PC-3 (cell line): Measurements from ENCODE around the gene IMPACT. TPM values are rescaled to one million over a fixed set of nuclear protein-coding genes. Genes with fewer than 3 reads are reported as not detected.

Experiments
- ATAC-seq: fragments of 200-7000 bp; cut with Tn5 transposase; 2 replicates; pipeline ENCODE4 v1.9.1; 2020; ENCODE audit warnings: mild to moderate bottlenecking, moderate library complexity
- BruUV-seq: library from RNA; stranded (reverse); fragments of 400-500 nt; replicated peaks from 2 replicates; lab custom pipeline; 2021; lab: Mats Ljungman, UMichigan
- CTCF ChIA-PET: fragments of 300-600 bp; sonication (Branson Sonifier 250); formaldehyde crosslinking; loops from one replicate; lab custom pipeline; 2022; ENCODE audit warnings: antibody characterized with exemption; lab: Charles Lee
- POLR2A ChIA-PET: fragments of 300-600 bp; sonication (Branson Sonifier 250); formaldehyde crosslinking; loops from one replicate; lab custom pipeline; 2022; ENCODE audit warnings: antibody characterized with exemption; ENCODE audit not compliant: unreplicated experiment; lab: Charles Lee
- DNase-seq: peaks from one replicate; pipeline ENCODE4 v3.0.0-alpha.2; 2015
- H2AFZ ChIP-seq: fragments of 300-600 bp; sonication (generic); 2 replicates; pipeline ENCODE4 v1.6.0; 2016; ENCODE audit warnings: antibody characterized with exemption, low read length
- H3F3A ChIP-seq: fragments of 300-600 bp; sonication (generic); one replicate; pipeline ENCODE4 v1.6.0; 2017; ENCODE audit warnings: antibody characterized with exemption, low read length, control low read depth, mild to moderate bottlenecking; ENCODE audit not compliant: unreplicated experiment
- H3K27ac ChIP-seq: fragments of 300-600 bp; sonication (generic); 2 replicates; pipeline ENCODE4 v1.5.1; 2016; ENCODE audit warnings: mild to moderate bottlenecking, low read length
- H3K27me3 ChIP-seq: fragments of 300-600 bp; sonication (generic); 2 replicates; pipeline ENCODE4 v1.6.1; 2016; ENCODE audit warnings: low read length, mixed read lengths
- H3K36me3 ChIP-seq: fragments of 300-600 bp; sonication (generic); 2 replicates; pipeline ENCODE4 v1.6.1; 2016; ENCODE audit warnings: low read depth, mixed run types, low read length, mixed read lengths
- H3K4me1 ChIP-seq: fragments of 300-600 bp; sonication (generic); 2 replicates; pipeline ENCODE4 v1.5.1; 2016; ENCODE audit warnings: low read length; ENCODE audit not compliant: insufficient read depth
- H3K4me2 ChIP-seq: fragments of 300-600 bp; sonication (generic); 2 replicates; pipeline ENCODE4 v1.6.0; 2016; ENCODE audit warnings: low read length
- H3K4me3 ChIP-seq: fragments of 300-600 bp; sonication (generic); 2 replicates; pipeline ENCODE4 v1.5.1; 2016; ENCODE audit warnings: mild to moderate bottlenecking, low read length, mixed read lengths
- H3K79me2 ChIP-seq: fragments of 300-600 bp; sonication (generic); 2 replicates; pipeline ENCODE4 v1.6.1; 2017; ENCODE audit warnings: low read length, mixed read lengths
- H3K9ac ChIP-seq: fragments of 300-600 bp; sonication (generic); 2 replicates; pipeline ENCODE4 v1.6.0; 2016; ENCODE audit warnings: mild to moderate bottlenecking, low read length
- H3K9me2 ChIP-seq: fragments of 300-600 bp; sonication (generic); replicated peaks from 2 replicates; pipeline ENCODE4 v1.6.1; 2016; ENCODE audit warnings: mixed run types, low read length, mixed read lengths
- H3K9me3 ChIP-seq: fragments of 300-600 bp; sonication (generic); 2 replicates; pipeline ENCODE4 v1.6.1; 2016; ENCODE audit warnings: low read length, mixed read lengths
- H4K20me1 ChIP-seq: fragments of 300-600 bp; sonication (generic); 2 replicates; pipeline ENCODE4 v1.6.1; 2016; ENCODE audit warnings: low read length, mixed read lengths
- CTCF ChIP-seq: fragments of 300-600 bp; sonication (generic); conservative IDR thresholded peaks from 2 replicates; pipeline ENCODE4 v1.5.1; 2017; ENCODE audit warnings: antibody characterized with exemption, low read depth, mild to moderate bottlenecking, low read length
- EZH2 ChIP-seq: fragments of 300-600 bp; sonication (generic); IDR thresholded peaks from one replicate; pipeline ENCODE4 v1.6.1; 2017; ENCODE audit warnings: antibody characterized with exemption, mild to moderate bottlenecking, low read length; ENCODE audit not compliant: unreplicated experiment
- EZH2phosphoT487 ChIP-seq: fragments of 300-600 bp; sonication (generic); IDR thresholded peaks from 2 replicates; pipeline ENCODE4 v1.6.1; 2018; ENCODE audit warnings: mild to moderate bottlenecking, antibody characterized with exemption, low read length, borderline replicate concordance
- intact Hi-C: fragments of 100-400 bp; cut with micrococcal nuclease; formaldehyde crosslinking; loops from 2 replicates; pipeline ENCODE4 v1.9.0; 2023
- total RNA-seq: library from RNA; depleted of rRNA; stranded (reverse); fragments of >200 nt; gene quantifications from 2 replicates; pipeline ENCODE4 v1.2.3, GENCODE V29; 2014

Gene IMPACT
- total RNA-seq, 1 experiment from 2014 or later, result 19.9 TPM

- no peak overlapping the region for H3K27ac ChIP-seq
- H2AFZ ChIP-seq, result no peak overlapping the region
- no peaks in the 10 kb centered on the region for H3K79me2 ChIP-seq
- no peaks in the 10 kb centered on the region for H3K27me3 ChIP-seq
- ChIA-PET POLR2A (interaction anchor here (0.6 kb wide), 1 partner anchor 50 kb away, joined by 3 read pairs; no protein-coding TSS in a partner anchor), CTCF (interaction anchor here (0.6 to 1.4 kb wide), 5 partner anchors 40 to 1579 kb away, joined by 4 to 38 read pairs (median 7); no protein-coding TSS in a partner anchor)
- H3K9me2 ChIP-seq, result no peaks in the 10 kb centered on the region
- no peaks in the 10 kb centered on the region for H3K4me1 ChIP-seq
- H3K4me3 ChIP-seq, result no peak overlapping the region
- no peak overlapping the region for H3K9ac ChIP-seq
- TF ChIP-seq EZH2phosphoT487 (no peak), CTCF (peak; percentile 47; the same call in 1 of the 2 replicates), EZH2 (no peak)
- ATAC-seq (peak; percentile 100), DNase-seq (peak; percentile 33)
- no peaks in the 10 kb centered on the region for H4K20me1 ChIP-seq
- intact Hi-C loops, result loop anchor here (1.0 kb wide), 1 partner anchor 42 kb away; no protein-coding TSS in a partner anchor
- BruUV-seq, result no TSS peak
- peaks cover 64% of the 10 kb centered on the region for H3K36me3 ChIP-seq
- no peaks in the 10 kb centered on the region for H3F3A ChIP-seq
- H3K9me3 ChIP-seq, result no peaks in the 10 kb centered on the region
- H3K4me2 ChIP-seq, result no peak overlapping the region
These were observed 20.6 kb downstream of the IMPACT start for GRCh38 chr18:24446953-24447538.

- no peaks in the 10 kb centered on the region for H3K9me3 ChIP-seq
- no peaks in the 10 kb centered on the region for H3F3A ChIP-seq
- no peak overlapping the region for H3K27ac ChIP-seq
- H3K4me1 ChIP-seq, result no peaks in the 10 kb centered on the region
- CTCF ChIA-PET, result interaction anchor here (1.4 kb wide), 1 partner anchor 41 kb away, joined by 38 read pairs; no protein-coding TSS in a partner anchor
- POLR2A ChIA-PET, result no interaction called here
- no peaks in the 10 kb centered on the region for H3K27me3 ChIP-seq
- DNase-seq (no peak), ATAC-seq (no peak)
- TF ChIP-seq EZH2, result no peak
- no peak overlapping the region for H3K4me2 ChIP-seq
- H3K9ac ChIP-seq, result no peak overlapping the region
- H2AFZ ChIP-seq, result no peak overlapping the region
- peaks cover 64% of the 10 kb centered on the region for H3K36me3 ChIP-seq
- intact Hi-C loops, result loop anchor here (1.0 kb wide), 1 partner anchor 41 kb away; no protein-coding TSS in a partner anchor
- no peak overlapping the region for H3K4me3 ChIP-seq
- no peaks in the 10 kb centered on the region for H3K79me2 ChIP-seq
- H4K20me1 ChIP-seq, result no peaks in the 10 kb centered on the region
- BruUV-seq, result no TSS peak
- no peaks in the 10 kb centered on the region for H3K9me2 ChIP-seq
These were observed 21.5 kb downstream of the IMPACT start for GRCh38 chr18:24447961-24448360.

GRCh38 chr18:24456549-24456948 lies 30.1 kb downstream of the IMPACT start:
- no TSS peak for BruUV-seq
- POLR2A ChIA-PET, result no interaction called here

More at GRCh38 chr18:24456549-24456948, 30.1 kb downstream of the IMPACT start:
- Histone ChIP-seq H4K20me1 (no peaks in the 10 kb centered on the region), H3K9me3 (no peaks in the 10 kb centered on the region), H3K9me2 (no peaks in the 10 kb centered on the region), H3K4me3 (no peak overlapping the region), H3F3A (no peaks in the 10 kb centered on the region), H3K79me2 (no peaks in the 10 kb centered on the region), H3K36me3 (no peaks in the 10 kb centered on the region), H3K4me1 (no peaks in the 10 kb centered on the region), H3K9ac (no peak overlapping the region), H2AFZ (no peak overlapping the region), H3K27me3 (no peaks in the 10 kb centered on the region), H3K27ac (no peak overlapping the region), H3K4me2 (no peak overlapping the region)
- DNase-seq (no peak), ATAC-seq (no peak)
- TF ChIP-seq EZH2 (no peak), CTCF (no peak), EZH2phosphoT487 (no peak)
- CTCF ChIA-PET, result no interaction called here
- intact Hi-C loops, result no loop called here
